ENCODE data around the gene IMPDH1.

IMPDH1 gene

GRCh38 chr7:128387216-128388144 is 22.3 kb downstream of the IMPDH1 start:
- DNase-seq (ENCODE audit: low spot score), result peak; percentile 97

- DNase-seq (ENCODE audit: low spot score), result no peak
These were observed 23.5 kb downstream of the IMPDH1 start for GRCh38 chr7:128385988-128386925.

GRCh38 chr7:128384726-128385125 is 25.1 kb downstream of the IMPDH1 start:
- no peak for DNase-seq (ENCODE audit: low spot score)

DNA sequence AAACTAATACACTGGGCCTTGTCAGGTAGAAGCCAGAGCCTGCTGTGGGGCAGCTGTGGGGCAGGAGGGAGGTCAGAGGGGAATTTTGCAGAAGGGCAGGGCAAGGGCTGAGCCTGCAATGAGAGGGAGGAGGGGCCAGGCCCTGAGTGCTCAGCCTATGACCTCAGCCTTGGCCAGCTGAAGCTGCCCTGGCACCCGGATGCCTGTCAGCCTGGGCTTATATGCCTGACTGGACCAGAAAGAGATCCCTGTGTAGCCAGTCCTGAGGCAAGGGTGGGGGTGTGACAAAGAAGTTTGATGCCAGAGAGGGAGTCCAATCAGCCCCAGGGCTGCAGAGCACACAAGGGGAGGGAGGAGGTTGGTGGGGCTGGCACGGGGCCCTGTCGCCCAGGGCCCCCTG is 26.0 kb downstream of the IMPDH1 start:
- no peak for DNase-seq (ENCODE audit: low spot score)

GRCh38 chr7:128381161-128381821 is 28.5 kb downstream of the IMPDH1 start:
- DNase-seq (ENCODE audit: low spot score), result no peak

GRCh38 chr7:128380483-128381106 is 29.2 kb downstream of the IMPDH1 start:
- DNase-seq (ENCODE audit: low spot score), result no peak

DNA sequence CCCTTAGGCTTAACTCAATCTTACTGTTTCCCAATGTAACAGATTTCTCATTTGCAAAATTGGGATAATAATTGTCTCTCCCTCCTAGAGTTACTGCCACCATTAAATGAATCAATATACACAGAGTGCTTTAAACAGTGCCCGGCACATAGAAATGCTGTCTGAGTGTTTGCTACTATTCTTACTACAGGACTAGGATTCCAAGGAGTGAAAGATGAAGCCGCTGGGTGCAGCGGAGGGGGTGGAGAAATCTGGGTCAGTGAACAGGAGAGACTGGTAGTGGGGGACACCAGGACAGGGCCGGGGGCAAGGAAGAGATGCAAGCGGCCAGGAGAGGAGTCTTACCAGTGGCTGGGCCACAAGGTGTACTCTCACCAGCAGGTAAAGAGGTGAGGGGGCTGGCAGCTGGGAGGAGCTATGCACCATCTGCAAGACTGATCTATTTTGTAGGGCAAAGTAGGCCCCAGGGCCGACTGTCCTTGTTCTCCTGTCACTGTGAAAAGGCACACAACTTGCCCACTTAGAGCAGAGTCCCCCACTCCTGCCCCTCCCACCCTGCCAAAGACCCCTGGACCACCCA is 29.8 kb downstream of the IMPDH1 start:
- no peak for DNase-seq (ENCODE audit: low spot score)

- DNase-seq (ENCODE audit: low spot score), result no peak
These were observed 31.1 kb downstream of the IMPDH1 start for GRCh38 chr7:128378637-128379036.

GRCh38 chr7:128376077-128376476 is 33.7 kb downstream of the IMPDH1 start:
- no peak for DNase-seq (ENCODE audit: low spot score)

DNA sequence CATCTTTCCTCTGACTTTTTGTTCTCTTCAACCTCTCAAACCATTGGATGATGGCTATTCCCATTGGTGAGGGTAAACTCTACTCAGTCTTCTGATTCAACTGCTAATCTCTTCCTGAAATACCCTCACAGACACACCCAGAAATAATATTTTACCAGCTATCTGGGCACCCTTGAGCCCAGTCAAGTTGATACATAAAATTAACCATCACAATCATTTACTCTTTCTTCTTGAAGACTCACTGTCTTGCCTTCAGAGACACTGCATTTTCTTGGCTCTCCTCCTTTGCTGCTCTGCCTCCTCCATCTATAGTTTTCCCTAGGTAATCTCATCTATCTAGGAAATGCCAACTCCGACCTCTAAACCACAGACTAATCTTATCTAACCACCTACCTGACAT is 35.7 kb downstream of the IMPDH1 start:
- DNase-seq (ENCODE audit: low spot score), result no peak

GRCh38 chr7:128373606-128374005 is 36.2 kb downstream of the IMPDH1 start:
- DNase-seq (ENCODE audit: low spot score), result no peak

DNA sequence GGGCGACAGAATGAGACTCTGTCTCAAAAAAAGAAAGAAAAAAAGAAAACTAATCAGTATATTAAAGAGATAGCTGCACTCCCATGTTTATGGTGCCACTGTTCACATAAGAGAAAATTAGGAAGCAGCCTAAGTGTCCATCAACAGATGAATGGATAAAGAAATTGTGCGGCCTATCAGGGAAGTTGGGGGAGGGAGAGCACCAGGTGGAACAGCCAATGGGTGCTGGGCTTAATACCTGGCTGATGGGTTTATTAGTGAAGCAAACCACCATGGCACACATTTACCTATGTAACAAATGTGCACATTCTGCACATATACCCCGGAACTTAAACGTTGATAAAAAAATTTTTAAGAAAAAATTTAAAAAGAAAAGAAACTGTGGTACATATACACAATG is 39.3 kb downstream of the IMPDH1 start:
- DNase-seq (ENCODE audit: low spot score), result no peak

DNA sequence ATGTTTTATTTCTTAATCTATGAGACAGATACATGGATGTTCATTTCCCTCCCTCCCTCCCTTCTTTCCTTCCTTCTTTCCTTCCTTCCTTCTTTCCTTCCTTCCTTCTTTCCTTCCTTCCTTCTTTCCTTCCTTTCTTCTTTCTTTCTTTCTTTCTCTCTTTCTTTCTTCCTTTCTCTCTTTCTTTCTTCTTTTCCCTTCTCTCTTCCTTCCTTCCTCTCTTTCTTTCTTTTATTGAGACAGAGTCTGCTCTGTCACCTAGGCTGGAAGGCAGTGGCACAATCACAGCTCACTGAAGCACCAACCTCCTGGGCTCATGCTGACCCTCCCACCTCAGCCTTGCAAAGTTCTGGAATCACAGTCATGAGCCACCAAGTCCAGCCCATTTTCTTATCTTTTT is 42.8 kb downstream of the IMPDH1 start:
- no peak for DNase-seq (ENCODE audit: low spot score)

DNA sequence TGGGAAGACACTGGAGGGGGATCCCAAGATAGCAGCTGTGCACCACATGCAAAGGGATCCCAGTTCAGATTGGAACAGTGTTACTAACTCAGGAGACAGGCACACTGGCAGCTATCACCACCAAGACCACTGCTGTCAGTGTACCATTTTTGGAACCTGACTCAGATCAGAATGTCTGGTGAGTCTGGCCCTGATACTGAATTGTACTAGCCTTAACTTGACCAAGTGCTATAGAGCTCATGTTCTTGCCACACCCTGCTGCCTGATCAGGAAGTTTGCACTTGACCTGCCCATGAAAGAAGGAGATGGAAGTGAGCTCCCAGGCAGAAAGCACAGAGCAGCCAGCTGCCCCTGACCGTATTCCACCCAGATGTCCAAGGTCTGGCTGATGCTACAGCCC is 43.5 kb downstream of the IMPDH1 start:
- DNase-seq (ENCODE audit: low spot score), result peak; percentile 3

GRCh38 chr7:128365432-128365831 is 44.4 kb downstream of the IMPDH1 start:
- no peak for DNase-seq (ENCODE audit: low spot score)

DNA sequence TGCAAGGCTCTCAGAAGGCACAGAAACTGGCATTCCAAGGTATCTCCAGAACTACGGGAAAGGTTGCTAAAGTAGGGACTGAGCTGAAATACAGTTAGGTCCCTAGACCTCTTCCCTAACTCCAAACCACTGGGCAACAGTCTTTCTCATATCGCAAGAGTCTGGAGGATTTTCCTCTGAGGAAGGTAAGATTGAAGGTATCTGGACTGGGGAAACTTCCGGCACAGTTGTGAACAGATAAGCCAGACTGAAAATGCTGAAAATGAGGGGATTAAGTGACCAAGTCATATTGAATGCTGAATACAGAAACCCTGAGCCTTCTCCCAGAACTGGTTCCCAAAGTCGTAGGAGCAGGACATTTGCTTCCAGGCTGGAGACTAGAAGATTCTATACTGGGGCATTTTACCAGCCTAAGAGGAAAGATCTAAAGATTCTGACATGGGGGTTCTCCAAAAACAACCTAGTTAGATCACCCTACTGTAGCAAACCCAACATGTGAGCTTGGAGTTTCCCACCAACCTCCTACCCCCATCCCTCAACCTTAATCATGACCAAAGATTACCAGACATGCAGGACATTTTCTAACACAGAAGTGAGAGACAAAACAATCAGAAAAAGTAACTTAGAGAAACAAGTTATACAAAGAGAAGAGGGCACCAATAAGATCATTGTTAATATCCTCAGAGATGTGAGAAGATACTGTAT is 45.5 kb downstream of the IMPDH1 start:
- peak; percentile 4 for DNase-seq (ENCODE audit: low spot score)

DNA sequence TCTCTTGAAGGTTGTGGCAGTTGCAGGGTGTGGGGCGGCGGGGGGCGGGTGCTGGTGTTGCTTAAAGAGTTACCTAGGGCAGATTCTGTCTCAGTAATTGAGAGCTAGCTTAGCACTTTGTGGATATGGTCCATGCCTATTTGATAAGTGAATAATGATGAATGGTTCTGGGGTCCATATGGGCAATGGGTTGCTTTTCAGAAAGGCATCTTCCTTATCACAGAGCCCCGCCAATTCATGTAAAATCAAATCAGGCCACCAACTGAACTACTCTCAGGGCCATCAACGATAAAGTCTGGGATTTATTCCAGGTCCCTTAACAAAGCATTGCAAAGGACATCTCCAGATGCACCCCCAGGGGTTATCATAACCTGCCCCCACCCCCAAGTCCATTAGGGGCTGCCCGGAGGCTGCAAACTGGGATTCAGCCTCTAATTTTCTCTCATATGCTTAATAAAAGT is 46.5 kb downstream of the IMPDH1 start:
- no peak for DNase-seq (ENCODE audit: low spot score)

- no peak for DNase-seq (ENCODE audit: low spot score)
These were observed 47.1 kb downstream of the IMPDH1 start for GRCh38 chr7:128362670-128363069.

DNA sequence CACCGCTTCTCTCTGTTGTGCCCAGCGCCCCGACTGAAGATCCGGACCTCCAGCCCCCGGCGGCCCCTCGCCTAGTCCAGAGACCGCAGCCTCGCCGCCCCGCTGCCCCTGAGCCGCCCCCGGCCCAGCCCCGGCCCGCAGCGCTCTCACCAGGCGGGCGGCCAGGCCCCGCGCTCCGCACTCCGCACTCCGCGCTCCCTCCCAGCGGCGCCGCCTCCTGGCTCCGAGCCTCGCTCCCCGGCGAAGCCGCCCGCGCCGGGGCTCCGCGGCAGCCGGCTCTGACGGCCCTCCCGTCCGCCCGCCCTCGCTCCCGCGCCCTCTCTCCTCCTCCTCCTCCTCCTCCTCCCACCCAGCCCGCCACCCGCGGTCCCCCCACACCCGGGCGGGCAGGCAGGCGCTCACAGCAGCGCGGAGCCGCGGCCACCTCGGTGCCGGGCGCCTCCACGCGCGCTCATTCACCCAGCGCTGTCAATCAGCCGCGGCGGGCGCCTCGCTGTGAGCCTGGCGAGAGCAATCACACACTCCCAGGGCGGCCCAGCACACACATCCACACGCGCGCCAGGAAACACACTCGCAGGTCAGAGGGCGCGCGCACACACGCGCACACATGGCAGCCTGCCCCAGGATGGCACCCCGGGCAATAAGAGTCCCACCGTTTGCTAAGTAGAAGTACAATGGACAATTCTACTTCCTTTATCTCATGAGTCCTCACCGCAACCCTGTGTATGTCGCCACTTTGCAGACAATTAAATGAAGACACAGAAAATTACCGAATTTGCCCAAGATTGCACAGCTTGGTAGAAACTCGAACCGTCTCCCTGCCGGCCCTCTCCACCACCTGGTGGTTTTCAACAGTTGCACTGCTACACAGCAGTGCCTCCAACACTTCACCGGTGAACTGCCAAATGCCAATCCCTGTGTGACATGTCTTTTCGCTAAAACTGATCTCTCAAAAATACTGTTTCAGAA is 48.1 kb downstream of the IMPDH1 start, which contains the start of gene PRRT4:
TSS of gene PRRT4 (minus strand) at position 280 of the 969 bp plus-strand sequence.
- DNase-seq (ENCODE audit: low spot score), result peak; percentile 81

GRCh38 chr7:128360359-128360678 is 49.5 kb downstream of the IMPDH1 start:
- DNase-seq (ENCODE audit: low spot score), result no peak
